SIG-M5 treated with dmso at 0.1 percent for 504 hours (cell line): Measurements from ENCODE around the gene ACE.

Experiments used
- DNase-seq: peaks from one replicate; lab custom pipeline; 2025; ENCODE audit not compliant: unreplicated experiment; lab: John Stamatoyannopoulos, UW

ACE gene

GRCh38 chr17:63474586-63475460 is 2.0 kb upstream of the ACE start:
- DNase-seq = no peak

DNA sequence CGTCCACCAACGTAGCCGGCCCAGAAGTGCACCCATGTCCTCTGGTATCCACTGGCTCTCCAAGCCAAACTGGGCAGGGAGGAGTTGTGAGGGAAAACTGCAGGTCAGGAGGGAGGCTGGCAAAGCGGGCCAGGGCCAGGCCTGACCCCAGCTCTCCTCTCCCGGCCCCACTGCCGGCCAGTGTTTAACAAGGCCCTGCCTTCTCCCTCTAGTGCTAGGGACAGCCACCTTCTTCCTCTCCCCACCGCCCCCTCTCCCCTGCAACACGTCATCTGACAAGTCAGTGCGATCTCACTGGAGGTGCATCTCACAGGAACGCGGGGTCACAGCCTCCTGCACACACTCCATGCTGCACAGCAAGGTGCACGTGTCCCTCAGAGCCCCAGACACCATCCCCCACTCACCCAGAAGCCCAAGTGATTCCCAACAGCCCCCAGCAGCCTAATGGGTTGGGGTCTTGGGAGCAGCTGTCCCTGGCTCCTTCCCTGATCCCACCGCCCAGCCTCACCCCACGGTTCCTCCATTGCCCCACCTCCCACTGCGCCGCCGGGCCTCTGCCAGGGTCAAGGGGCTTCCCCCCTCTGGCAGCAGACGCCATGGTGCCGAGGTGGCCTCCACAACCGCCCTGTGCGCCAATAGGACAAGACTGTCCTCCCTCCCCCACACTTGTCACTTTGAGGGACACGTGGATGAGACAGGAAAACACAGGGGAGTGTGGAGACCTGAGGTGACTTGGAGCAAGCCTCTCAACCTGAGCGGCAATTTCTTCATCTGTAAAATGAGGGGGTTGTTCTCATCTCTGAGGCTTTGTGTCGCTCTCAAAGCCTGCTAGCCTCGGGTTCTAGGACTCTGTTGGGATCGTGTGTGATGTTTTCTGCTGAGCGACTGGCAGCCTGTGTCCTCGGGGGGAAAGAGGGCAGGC is 1.1 kb upstream of the ACE start:
- no peak for DNase-seq

GRCh38 chr17:63476459-63476853 is 405 bp upstream of the ACE start:
- no peak for DNase-seq

DNA sequence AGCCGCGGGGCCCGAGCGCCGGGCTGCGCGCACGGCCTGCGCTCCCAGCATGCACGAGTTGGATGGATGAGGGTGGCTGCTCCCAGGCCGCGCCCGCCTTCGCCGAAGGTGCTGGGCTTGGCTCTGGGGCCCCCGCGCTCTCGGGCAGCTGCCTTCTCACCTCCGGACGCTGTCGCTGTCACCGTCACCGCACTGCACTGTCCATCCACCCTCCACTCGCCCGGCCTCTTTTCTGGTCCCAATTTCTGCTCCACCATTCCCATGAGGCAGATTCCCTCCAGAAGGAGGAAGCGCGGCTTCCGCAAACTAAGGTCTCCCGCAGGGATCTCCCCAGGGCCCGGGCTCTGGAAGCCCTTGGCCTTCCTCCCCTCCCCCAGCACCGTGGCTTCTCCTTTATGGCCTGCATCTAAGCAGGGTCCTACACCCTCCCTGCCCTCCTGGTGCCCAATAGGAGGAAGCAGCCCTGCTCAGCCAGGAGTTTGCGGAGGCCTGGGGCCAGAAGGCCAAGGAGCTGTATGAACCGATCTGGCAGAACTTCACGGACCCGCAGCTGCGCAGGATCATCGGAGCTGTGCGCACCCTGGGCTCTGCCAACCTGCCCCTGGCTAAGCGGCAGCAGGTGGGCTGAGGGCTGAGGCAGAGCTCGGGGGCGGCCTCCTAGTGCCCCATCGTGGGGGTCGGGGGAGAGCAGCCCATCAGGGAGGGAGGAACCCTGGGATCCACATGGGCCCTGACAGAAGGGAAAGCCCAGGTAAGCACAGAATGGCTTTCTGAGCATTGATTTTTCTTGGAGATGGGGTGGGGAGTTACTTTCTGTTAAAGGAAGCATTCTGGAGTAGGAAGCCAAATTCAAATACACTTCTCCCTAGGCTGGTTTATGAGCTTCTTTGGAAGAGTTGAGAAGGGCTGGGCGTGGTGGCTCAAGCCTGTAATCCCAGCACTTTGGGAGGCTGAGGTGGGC is 899 bp downstream of the ACE start:
- DNase-seq = peak; percentile 10

- DNase-seq = peak; percentile 92
These were observed 2.1 kb downstream of the ACE start for GRCh38 chr17:63478814-63479494.

DNA sequence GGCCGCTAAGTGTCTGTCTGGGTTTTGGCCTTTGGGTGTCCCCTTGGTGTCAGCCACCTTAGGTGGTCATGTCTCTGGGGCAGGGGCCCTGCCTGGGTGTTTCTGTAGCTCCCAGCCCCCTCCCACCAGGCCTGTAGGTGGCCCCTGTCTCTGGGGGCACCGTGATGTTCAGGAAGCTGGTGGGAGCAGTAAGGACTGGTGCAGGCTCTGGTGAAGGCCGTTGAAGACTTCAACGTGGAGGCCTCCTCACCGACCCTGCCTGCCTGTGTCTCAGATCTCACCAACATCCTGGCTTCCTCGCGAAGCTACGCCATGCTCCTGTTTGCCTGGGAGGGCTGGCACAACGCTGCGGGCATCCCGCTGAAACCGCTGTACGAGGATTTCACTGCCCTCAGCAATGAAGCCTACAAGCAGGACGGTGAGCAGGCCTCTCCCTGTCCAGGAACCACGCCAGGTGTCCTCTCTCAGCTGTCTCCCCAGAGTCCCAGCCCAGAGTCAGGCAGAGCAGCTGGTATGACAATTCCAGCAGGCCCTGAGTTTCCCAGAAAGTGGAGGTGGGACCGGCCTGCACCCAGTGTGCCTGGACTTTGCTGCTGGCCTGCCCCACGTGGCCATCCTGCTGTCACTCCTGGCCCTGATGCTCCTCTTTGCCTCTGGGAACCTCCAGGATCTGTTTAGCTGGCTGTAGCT is 2.8 kb downstream of the ACE start:
- DNase-seq = no peak

DNA sequence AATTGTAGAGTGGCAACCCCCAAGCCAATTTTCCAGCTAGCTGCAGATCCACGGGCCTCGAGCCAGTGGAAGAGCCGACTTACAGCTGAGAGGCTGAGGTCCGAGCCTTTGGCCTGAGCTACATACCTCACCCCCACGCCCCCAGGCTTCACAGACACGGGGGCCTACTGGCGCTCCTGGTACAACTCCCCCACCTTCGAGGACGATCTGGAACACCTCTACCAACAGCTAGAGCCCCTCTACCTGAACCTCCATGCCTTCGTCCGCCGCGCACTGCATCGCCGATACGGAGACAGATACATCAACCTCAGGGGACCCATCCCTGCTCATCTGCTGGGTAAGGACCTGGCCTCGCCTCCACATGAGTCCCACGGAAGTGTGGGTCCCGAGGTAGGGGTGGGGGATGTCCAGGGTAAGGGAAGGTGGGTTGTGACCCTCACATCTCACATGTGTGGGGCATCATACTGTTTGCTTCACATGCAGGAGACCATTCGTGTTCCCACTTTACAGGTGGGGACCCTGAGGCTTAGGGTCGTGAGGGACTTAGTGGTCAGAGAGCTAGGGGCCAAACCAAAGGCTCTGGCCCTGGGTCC is 3.4 kb downstream of the ACE start:
- no peak for DNase-seq

DNA sequence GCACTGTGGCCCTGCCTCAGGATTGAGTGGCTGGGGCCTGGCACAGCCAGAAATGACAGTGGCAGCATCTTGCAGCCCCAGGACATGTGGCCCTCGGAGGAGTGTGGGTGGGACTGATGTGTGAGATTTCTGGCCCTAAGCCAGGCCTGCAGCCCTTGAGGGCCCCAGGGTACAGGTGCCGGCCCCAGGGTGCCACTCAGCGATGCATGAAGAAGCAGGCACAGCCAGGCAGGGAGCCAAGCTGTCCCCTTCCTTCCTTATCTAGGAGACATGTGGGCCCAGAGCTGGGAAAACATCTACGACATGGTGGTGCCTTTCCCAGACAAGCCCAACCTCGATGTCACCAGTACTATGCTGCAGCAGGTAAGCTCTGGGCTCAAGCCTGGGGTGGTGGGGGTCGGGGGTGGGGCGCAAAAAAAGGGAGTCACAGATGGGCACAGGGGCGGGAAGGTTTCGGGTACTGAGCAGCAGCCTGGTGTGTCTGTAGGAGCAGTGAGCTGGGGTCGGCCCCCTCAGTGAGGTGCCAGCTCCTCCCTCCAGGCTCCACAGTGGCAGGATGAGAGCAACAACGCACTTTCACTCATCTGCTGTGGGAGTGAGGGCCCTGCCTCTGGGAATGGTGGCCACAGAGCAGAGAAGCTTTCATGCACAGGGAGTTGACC is 4.1 kb downstream of the ACE start:
- no peak for DNase-seq

DNA sequence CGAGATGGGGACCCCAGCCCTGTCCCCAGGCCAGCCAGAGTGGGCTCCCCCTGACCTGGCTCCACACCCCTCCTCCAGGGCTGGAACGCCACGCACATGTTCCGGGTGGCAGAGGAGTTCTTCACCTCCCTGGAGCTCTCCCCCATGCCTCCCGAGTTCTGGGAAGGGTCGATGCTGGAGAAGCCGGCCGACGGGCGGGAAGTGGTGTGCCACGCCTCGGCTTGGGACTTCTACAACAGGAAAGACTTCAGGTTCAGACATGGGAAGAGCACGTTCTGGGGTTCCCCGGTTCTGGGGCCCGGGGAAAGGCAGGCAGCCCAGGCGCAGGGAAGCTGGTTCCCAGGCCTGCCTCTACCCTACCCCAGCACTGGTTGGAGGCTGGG is 4.6 kb downstream of the ACE start:
- no peak for DNase-seq

DNA sequence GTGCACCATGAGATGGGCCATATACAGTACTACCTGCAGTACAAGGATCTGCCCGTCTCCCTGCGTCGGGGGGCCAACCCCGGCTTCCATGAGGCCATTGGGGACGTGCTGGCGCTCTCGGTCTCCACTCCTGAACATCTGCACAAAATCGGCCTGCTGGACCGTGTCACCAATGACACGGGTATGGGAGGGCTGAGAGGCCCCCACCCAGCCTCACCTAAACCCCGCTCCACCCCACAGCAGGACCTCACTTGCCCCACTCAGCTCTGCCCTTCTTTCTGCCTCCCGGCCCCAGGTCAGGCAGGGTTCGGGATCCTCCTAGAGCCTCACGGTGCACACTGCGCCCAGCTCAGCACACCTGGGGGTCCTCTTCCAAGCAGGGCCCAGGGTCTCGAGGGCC is 5.6 kb downstream of the ACE start:
- no peak for DNase-seq

DNA sequence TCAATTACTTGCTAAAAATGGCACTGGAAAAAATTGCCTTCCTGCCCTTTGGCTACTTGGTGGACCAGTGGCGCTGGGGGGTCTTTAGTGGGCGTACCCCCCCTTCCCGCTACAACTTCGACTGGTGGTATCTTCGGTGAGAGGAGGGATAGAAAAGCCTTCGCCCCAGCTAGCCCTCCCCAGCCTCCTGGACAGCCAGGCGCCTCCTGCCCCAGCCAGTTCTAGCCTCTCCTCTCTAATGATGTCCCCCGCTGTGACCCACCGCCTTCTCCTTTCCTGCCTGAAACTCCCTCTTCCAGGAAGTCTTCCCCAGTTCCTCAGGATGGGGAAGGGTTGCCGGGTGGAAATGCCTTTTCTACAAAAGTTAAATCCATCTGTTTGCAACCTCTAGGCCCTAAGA is 6.2 kb downstream of the ACE start:
- no peak for DNase-seq

DNA sequence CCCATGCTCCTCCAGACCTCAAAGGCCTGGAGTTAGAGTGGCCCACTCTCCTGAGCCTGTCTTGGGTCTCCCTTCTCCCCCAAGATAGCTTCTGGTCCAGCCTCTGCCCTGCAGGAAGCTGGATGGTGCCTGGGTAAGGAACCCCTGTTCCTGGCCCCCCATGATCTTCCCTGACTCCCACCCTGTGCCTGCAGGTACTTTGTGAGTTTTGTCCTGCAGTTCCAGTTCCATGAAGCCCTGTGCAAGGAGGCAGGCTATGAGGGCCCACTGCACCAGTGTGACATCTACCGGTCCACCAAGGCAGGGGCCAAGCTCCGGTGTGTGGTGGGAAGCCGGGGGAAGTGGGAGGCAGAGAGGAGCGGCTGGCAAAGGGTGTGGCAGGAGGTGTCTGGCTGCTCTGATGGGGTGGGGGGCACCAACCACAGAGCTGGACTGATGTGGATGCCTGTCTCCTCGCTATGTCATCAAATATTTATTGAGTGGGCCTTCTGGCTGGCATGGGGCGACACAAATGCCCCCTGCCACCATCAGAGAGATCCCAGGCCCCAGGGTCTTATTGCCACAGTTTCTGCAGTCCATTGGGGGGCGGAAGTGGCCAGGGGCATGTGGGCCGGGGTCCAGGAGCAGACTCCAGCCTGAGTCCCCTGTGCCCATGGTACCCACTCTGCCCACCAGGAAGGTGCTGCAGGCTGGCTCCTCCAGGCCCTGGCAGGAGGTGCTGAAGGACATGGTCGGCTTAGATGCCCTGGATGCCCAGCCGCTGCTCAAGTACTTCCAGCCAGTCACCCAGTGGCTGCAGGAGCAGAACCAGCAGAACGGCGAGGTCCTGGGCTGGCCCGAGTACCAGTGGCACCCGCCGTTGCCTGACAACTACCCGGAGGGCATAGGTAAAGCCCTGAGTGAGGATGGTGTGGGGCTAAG is 7.1 kb downstream of the ACE start:
- DNase-seq = no peak

- DNase-seq = no peak
These were observed 9.6 kb downstream of the ACE start for GRCh38 chr17:63486317-63487013.

GRCh38 chr17:63487014-63487339 is 10.1 kb downstream of the ACE start:
- no peak for DNase-seq

DNA sequence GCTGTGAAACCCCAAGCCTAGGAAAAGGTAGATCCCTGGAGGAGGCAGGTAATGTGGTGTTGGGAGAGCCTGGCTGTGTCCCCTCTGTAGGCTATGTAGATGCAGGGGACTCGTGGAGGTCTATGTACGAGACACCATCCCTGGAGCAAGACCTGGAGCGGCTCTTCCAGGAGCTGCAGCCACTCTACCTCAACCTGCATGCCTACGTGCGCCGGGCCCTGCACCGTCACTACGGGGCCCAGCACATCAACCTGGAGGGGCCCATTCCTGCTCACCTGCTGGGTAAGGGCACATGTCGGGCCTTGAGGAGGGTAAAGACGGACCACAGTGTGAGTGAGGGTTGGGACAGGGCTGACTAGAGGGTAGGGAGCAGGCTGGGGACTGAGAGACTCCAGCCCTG is 12.0 kb downstream of the ACE start:
- no peak for DNase-seq

- DNase-seq = no peak
These were observed 12.4 kb downstream of the ACE start for GRCh38 chr17:63489291-63489690.

- DNase-seq = no peak
These were observed 13.5 kb downstream of the ACE start for GRCh38 chr17:63490329-63490728.
